Caco-2 (cell line): Measurements from ENCODE around the gene UNC45A. TPM values are rescaled to one million over a fixed set of nuclear protein-coding genes. Genes with fewer than 3 reads are reported as not detected.
"Not testable (repeated sequence)": the region's sequence is repeated elsewhere in the genome, so short reads cannot be mapped to it uniquely, and the experiment has no call there.

Source experiments
- BruUV-seq: library from RNA; stranded (reverse); fragments of 400-500 nt; replicated peaks from 2 replicates; lab custom pipeline; 2021; lab: Mats Ljungman, UMichigan
- CTCF ChIA-PET: fragments of 300-600 bp; sonication (Branson Sonifier 250); formaldehyde crosslinking; loops from one replicate; lab custom pipeline; 2022; ENCODE audit warnings: antibody characterized with exemption; lab: Charles Lee
- POLR2A ChIA-PET: fragments of 300-600 bp; sonication (Branson Sonifier 250); formaldehyde crosslinking; loops from one replicate; lab custom pipeline; 2022; ENCODE audit warnings: antibody characterized with exemption; lab: Charles Lee
- DNase-seq, 2 experiments: peaks; one replicate each; pipeline versions ENCODE4 v3.0.0 to v3.0.0-alpha.2; 2020 to 2022
- H3K27me3 ChIP-seq: replicated peaks from 2 replicates; pipeline ENCODE4 v1.6.0; 2011; ENCODE audit warnings: low read length; ENCODE audit not compliant: control insufficient read depth, insufficient read depth
- H3K36me3 ChIP-seq: 2 replicates; pipeline ENCODE4 v1.5.1; 2011; ENCODE audit warnings: low read length; ENCODE audit not compliant: control insufficient read depth, insufficient read depth
- H3K4me1 ChIP-seq: fragments of 250-450 bp; sonication (Bioruptor Pico); 2 replicates; pipeline ENCODE4 v1.5.1; 2020; ENCODE audit warnings: mild to moderate bottlenecking
- H3K4me3 ChIP-seq: 2 replicates; pipeline ENCODE4 v1.5.1; 2011; ENCODE audit warnings: low read depth, mild to moderate bottlenecking, control low read depth, low read length
- H3K9me3 ChIP-seq: fragments of 250-450 bp; sonication (Bioruptor Pico); 2 replicates; pipeline ENCODE4 v1.5.1; 2020; ENCODE audit warnings: mild to moderate bottlenecking, moderate library complexity
- H3K27ac Mint-ChIP-seq: one replicate; pipeline ENCODE4 v1.8.0; 2022; ENCODE audit warnings: mixed read lengths; ENCODE audit not compliant: unreplicated experiment
- H3K27me3 Mint-ChIP-seq: one replicate; pipeline ENCODE4 v1.8.0; 2022; ENCODE audit warnings: mixed read lengths; ENCODE audit not compliant: insufficient read depth, unreplicated experiment
- H3K36me3 Mint-ChIP-seq: one replicate; pipeline ENCODE4 v1.8.0; 2022; ENCODE audit warnings: mild to moderate bottlenecking, mixed read lengths; ENCODE audit not compliant: insufficient read depth, unreplicated experiment
- H3K4me1 Mint-ChIP-seq: one replicate; pipeline ENCODE4 v1.8.0; 2022; ENCODE audit warnings: low read depth, mixed read lengths; ENCODE audit not compliant: unreplicated experiment
- H3K4me3 Mint-ChIP-seq: one replicate; pipeline ENCODE4 v1.8.0; 2022; ENCODE audit warnings: mild to moderate bottlenecking, moderate library complexity, mixed read lengths; ENCODE audit not compliant: unreplicated experiment
- H3K9me3 Mint-ChIP-seq: one replicate; pipeline ENCODE4 v1.8.0; 2022; ENCODE audit warnings: mixed read lengths; ENCODE audit not compliant: unreplicated experiment
- CTCF ChIP-seq, 2 experiments: fragments of 200-600 bp in 1 of 2; IDR thresholded peaks; 1 replicate in 1 of 2; 2 replicates in 1 of 2; pipeline versions ENCODE4 v1.5.1 to v1.8.0; 2011 to 2022; ENCODE audit warnings: antibody characterized with exemption in 1 of 2, control low read depth in 1 of 2, inconsistent platforms in 1 of 2, low read depth in 1 of 2, low read length in 1 of 2, mild to moderate bottlenecking in 1 of 2, moderate library complexity in 1 of 2; ENCODE audit not compliant: insufficient read depth in 1 of 2, severe bottlenecking in 1 of 2, unreplicated experiment in 1 of 2
- intact Hi-C: fragments of 100-400 bp; cut with micrococcal nuclease; formaldehyde crosslinking; loops from one replicate; pipeline ENCODE4 v1.10.0; 2022; ENCODE audit not compliant: unreplicated experiment
- total RNA-seq: library from RNA; stranded (reverse); gene quantifications from 2 replicates; pipeline ENCODE4 v1.2.3, GENCODE V29; 2022

Gene UNC45A
- total RNA-seq, 1 experiment from 2014 or later: 62.6 TPM

DNA sequence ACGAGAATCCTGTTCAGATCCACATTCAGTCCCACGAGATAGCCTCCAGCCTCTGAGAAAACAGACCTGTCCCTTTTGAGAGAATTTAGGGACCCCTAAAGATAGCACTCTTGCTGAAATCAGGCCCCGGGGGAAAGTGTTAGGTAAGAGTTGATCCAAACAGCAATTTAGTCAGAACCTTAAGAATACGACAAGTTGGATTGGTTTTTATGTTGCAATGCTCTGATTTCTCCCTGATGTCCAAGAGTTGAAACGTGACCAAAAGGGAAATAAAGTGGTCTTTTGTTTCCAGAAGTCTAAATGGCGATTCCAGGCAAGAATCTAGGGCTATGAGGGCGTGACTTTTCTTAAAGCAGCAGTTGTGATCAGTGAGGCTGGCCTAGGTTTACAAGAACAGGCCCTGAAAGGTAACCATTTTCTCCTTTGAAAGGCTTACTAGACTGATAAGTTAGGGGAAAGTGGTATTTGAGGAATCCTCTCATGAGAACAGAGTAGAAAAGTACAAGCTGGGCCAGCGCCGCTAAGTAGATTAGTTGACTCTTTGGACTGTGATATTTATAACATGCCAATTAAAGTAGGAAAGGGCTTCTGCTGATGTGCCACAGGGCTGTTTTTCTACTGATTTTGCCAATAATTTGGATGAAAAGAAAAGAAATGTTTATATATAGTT is 27.1 kb upstream of the UNC45A start:
- H3K9me3 ChIP-seq: no peaks in the 10 kb centered on the region
- Mint-ChIP-seq H3K9me3 (no peaks in the 10 kb centered on the region), H3K27me3 (no peaks in the 10 kb centered on the region), H3K4me1 (no peaks in the 10 kb centered on the region), H3K36me3 (peaks cover 11% of the 10 kb centered on the region), H3K27ac (no peak overlapping the region), H3K4me3 (no peak overlapping the region)
- no TSS peak for BruUV-seq
- intact Hi-C loops: no loop called here
- DNase-seq: no peak
- TF ChIP-seq CTCF (IDR thresholded peaks at IDR 0.05; ENCODE audit: insufficient read depth in 1 of 2, low read depth in 1 of 2, low read length in 1 of 2, severe bottlenecking in 1 of 2, unreplicated experiment in 1 of 2): no peak
- POLR2A ChIA-PET: no interaction called here
- H3K4me3 ChIP-seq: no peak overlapping the region
- H3K27me3 ChIP-seq: no peaks in the 10 kb centered on the region
- H3K36me3 ChIP-seq: no peaks in the 10 kb centered on the region; the same call in 1 of the 2 replicates
- 0 out of 2 replicates have a peak, but pooled peaks cover 4% of the 10 kb centered on the region for H3K4me1 ChIP-seq
- CTCF ChIA-PET: no interaction called here

DNA sequence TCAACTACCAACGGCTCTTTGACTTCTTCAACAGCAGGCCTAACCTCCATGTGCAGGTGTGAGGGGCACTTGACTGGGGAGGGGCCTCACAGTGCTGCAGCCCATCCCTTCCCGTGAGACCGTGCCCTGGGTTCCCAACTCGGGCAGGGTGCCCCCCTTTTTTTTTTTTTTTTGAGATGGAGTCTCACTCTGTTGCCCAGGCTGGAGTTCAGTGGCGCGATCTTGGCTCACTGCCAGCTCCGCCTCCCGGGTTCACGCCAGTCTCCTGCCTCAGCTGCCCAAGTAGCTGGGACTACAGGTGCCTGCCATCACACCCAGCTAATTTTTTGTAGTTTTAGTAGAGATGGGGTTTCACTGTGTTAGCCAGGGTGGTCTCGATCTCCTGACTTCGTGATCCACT is 25.6 kb upstream of the UNC45A start:
- CTCF ChIA-PET: interaction anchor here (1.1 kb wide), 1 partner anchor 9 kb away, joined by 3 read pairs; no protein-coding TSS in a partner anchor
- not testable (repeated sequence) for H3K36me3 ChIP-seq, H3K27ac Mint-ChIP-seq

DNA sequence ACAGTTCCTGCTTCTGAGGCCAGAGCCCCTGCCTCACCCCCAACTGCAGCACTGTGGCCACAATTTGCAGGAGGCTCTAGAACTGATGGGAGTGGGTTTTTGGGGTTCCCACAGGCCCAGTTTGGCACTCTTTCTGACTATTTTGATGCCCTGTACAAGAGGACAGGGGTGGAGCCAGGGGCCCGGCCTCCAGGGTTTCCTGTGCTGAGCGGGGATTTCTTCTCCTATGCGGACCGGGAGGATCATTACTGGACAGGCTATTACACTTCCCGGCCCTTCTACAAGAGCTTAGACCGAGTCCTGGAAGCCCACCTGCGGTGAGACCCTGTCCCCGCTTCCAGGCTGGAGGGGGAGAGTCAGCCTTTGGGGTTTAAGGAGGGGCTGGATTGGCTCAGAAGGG is 25.1 kb upstream of the UNC45A start:
- no peak for DNase-seq
- H3K36me3 ChIP-seq: no peaks in the 10 kb centered on the region; the same call in 1 of the 2 replicates
- H3K36me3 Mint-ChIP-seq: peaks cover 17% of the 10 kb centered on the region
- intact Hi-C loops: no loop called here
- ChIA-PET CTCF (interaction anchor here (1.1 kb wide), 1 partner anchor 10 kb away, joined by 3 read pairs; no protein-coding TSS in a partner anchor), POLR2A (no interaction called here)
- H3K9me3 ChIP-seq: no peaks in the 10 kb centered on the region
- H3K27me3 Mint-ChIP-seq: no peaks in the 10 kb centered on the region
- H3K9me3 Mint-ChIP-seq: no peaks in the 10 kb centered on the region
- TF ChIP-seq CTCF (IDR thresholded peaks at IDR 0.05; ENCODE audit: insufficient read depth in 1 of 2, low read depth in 1 of 2, low read length in 1 of 2, severe bottlenecking in 1 of 2, unreplicated experiment in 1 of 2): no peak
- H3K4me3 ChIP-seq: no peak overlapping the region
- no peaks in the 10 kb centered on the region for H3K27me3 ChIP-seq
- H3K4me1 Mint-ChIP-seq: no peaks in the 10 kb centered on the region
- no peaks in the 10 kb centered on the region for H3K4me1 ChIP-seq
- H3K4me3 Mint-ChIP-seq: no peak overlapping the region
- no TSS peak for BruUV-seq
- H3K27ac Mint-ChIP-seq: no peak overlapping the region

More for the DNA sequence above, 25.6 kb upstream of the UNC45A start:
- DNase-seq, intact Hi-C loops, H3K4me1 Mint-ChIP-seq, BruUV-seq, H3K27me3 Mint-ChIP-seq, H3K4me1 ChIP-seq, H3K4me3 ChIP-seq, H3K9me3 Mint-ChIP-seq, H3K9me3 ChIP-seq, H3K4me3 Mint-ChIP-seq, POLR2A ChIA-PET, H3K27me3 ChIP-seq: not testable (repeated sequence)
- H3K36me3 Mint-ChIP-seq: peaks cover 18% of the 10 kb centered on the region
